Keratinocyte (primary cell): Measurements from ENCODE around the gene CAPN7. TPM values are rescaled to one million over a fixed set of nuclear protein-coding genes. Genes with fewer than 3 reads are reported as not detected.

ENCODE experiments used
- DNase-seq: peaks from one replicate; pipeline ENCODE4 v3.0.0-alpha.2; 2011; ENCODE audit warnings: low read depth, missing footprints, low spot score
- FAIRE-seq: peaks from 2 replicates; lab custom pipeline; 2011; peaks lifted over from hg19 to GRCh38; lab: Jason Lieb, UNC
- H2AFZ ChIP-seq: 2 replicates; pipeline ENCODE4 v1.6.0; 2012; ENCODE audit warnings: low read length, control low read depth, inconsistent platforms; ENCODE audit not compliant: control insufficient read depth
- H3K27ac ChIP-seq: 2 replicates; pipeline ENCODE4 v1.5.1; 2011; ENCODE audit warnings: low read length; ENCODE audit not compliant: control insufficient read depth, insufficient read depth
- H3K27me3 ChIP-seq: 3 replicates; pipeline ENCODE4 v1.6.0; 2011; ENCODE audit warnings: low read length; ENCODE audit not compliant: control insufficient read depth, insufficient read depth; ENCODE audit errors: extremely low read depth
- H3K36me3 ChIP-seq, 2 experiments: 2 replicates in 1 of 2; 3 replicates in 1 of 2; pipeline ENCODE4 v1.5.1; 2011; ENCODE audit warnings: low read length in 2 of 2, mild to moderate bottlenecking in 1 of 2; ENCODE audit not compliant: control insufficient read depth in 2 of 2, insufficient read depth in 2 of 2; ENCODE audit errors: extremely low read depth in 1 of 2
- H3K4me1 ChIP-seq: 3 replicates; pipeline ENCODE4 v1.5.1; 2011; ENCODE audit warnings: low read length; ENCODE audit not compliant: control insufficient read depth, insufficient read depth; ENCODE audit errors: extremely low read depth
- H3K4me2 ChIP-seq: 3 replicates; pipeline ENCODE4 v1.6.0; 2011; ENCODE audit warnings: low read depth, low read length; ENCODE audit not compliant: control insufficient read depth, insufficient read depth; ENCODE audit errors: extremely low read depth
- H3K4me3 ChIP-seq, 3 experiments: fragments of 200-600 bp in 1 of 3; sonication (generic) in 1 of 3; 2 replicates in 2 of 3; 3 replicates in 1 of 3; pipeline ENCODE4 v1.5.1; 2011 to 2016; ENCODE audit warnings: low read length in 3 of 3, mild to moderate bottlenecking in 3 of 3, control low read depth in 2 of 3, inconsistent platforms in 1 of 3, low read depth in 1 of 3, mixed read lengths in 1 of 3, mixed run types in 1 of 3, moderate library complexity in 1 of 3; ENCODE audit not compliant: control insufficient read depth in 2 of 3, insufficient read depth in 2 of 3; ENCODE audit errors: extremely low read depth in 1 of 3
- H3K79me2 ChIP-seq: 2 replicates; pipeline ENCODE4 v1.6.0; 2012; ENCODE audit warnings: low read length; ENCODE audit not compliant: control insufficient read depth, insufficient read depth
- H3K9ac ChIP-seq: 3 replicates; pipeline ENCODE4 v1.6.0; 2011; ENCODE audit warnings: low read length; ENCODE audit not compliant: control insufficient read depth, insufficient read depth; ENCODE audit errors: extremely low read depth
- H3K9me1 ChIP-seq: 3 replicates; pipeline ENCODE4 v1.6.0; 2011; ENCODE audit warnings: low read length; ENCODE audit not compliant: control insufficient read depth, insufficient read depth; ENCODE audit errors: extremely low read depth
- H3K9me3 ChIP-seq: 2 replicates; pipeline ENCODE4 v1.5.1; 2012; ENCODE audit warnings: low read depth, low read length; ENCODE audit not compliant: control insufficient read depth
- H4K20me1 ChIP-seq: 3 replicates; pipeline ENCODE4 v1.6.0; 2011; ENCODE audit warnings: low read length; ENCODE audit not compliant: control insufficient read depth, insufficient read depth; ENCODE audit errors: extremely low read depth
- CTCF ChIP-seq, 3 experiments: IDR thresholded peaks in 1 of 3; conservative IDR thresholded peaks in 1 of 3; optimal IDR thresholded peaks in 1 of 3; 2 replicates in 2 of 3; 3 replicates in 1 of 3; pipeline versions ENCODE3 to v1.5.1; 2011; ENCODE audit warnings: low read length in 3 of 3, mild to moderate bottlenecking in 3 of 3, moderate library complexity in 2 of 3, control low read depth in 1 of 3, inconsistent platforms in 1 of 3; ENCODE audit not compliant: insufficient read depth in 2 of 3; ENCODE audit errors: extremely low read depth in 1 of 3
- EZH2 ChIP-seq: IDR thresholded peaks from one replicate; pipeline ENCODE4 v1.6.1; 2012; ENCODE audit warnings: inconsistent platforms, mild to moderate bottlenecking, low read length, moderate library complexity
- dilution Hi-C: fragments of 300-500 bp; cut with MboI; formaldehyde crosslinking; loops from one replicate; pipeline ENCODE4 v1.7.0; 2020; ENCODE audit warnings: low sequenced_read_pairs; ENCODE audit not compliant: extremely low pct_ligation_motif_present
- polyA plus RNA-seq, 5 experiments: library from polyadenylated mRNA; depleted of rRNA in 3 of 5; stranded (reverse) in 3 of 5; stranded (forward) in 1 of 5; unstranded in 1 of 5; fragments of >200 nt; gene quantifications; 1 replicate in 1 of 5; 2 replicates in 3 of 5; 3 replicates in 1 of 5; pipeline versions ENCODE4 v1.2.1 to v1.2.3, GENCODE V29; 2011 to 2012; ENCODE audit warnings: missing spikeins in 2 of 5, low read depth in 1 of 5, low replicate concordance in 1 of 5

Gene CAPN7
- polyA plus RNA-seq, 1 donor (not counting 4 experiments of a cell fraction or from before 2014, with no cell fraction given): 29.3 TPM

GRCh38 chr3:15266510-15267376 lies 60.7 kb downstream of the CAPN7 start:
- Histone ChIP-seq H3K4me3 (no peak overlapping the region), H2AFZ (no peak overlapping the region), H4K20me1 (no peaks in the 10 kb centered on the region), H3K9me1 (no peaks in the 10 kb centered on the region), H3K27me3 (no peaks in the 10 kb centered on the region), H3K79me2 (no peaks in the 10 kb centered on the region), H3K9me3 (no peaks in the 10 kb centered on the region), H3K4me1 (peaks cover 14% of the 10 kb centered on the region), H3K4me2 (no peak overlapping the region), H3K27ac (no peak overlapping the region), H3K36me3 (peaks cover 0 to 3% of the 10 kb centered on the region in 2 experiments), H3K9ac (no peak overlapping the region)
- TF ChIP-seq CTCF (optimal IDR thresholded peaks at IDR 0.05 in 1 of 3, IDR thresholded peaks at IDR 0.05 in 1 of 3, conservative IDR thresholded peaks at IDR 0.05 in 1 of 3; ENCODE audit: extremely low read depth in 1 of 3, insufficient read depth in 2 of 3, low read length in 3 of 3) (no peak), EZH2 (no peak)
- FAIRE-seq (no peak), DNase-seq (no peak)
- dilution Hi-C loops: no loop called here

- Histone ChIP-seq H3K79me2 (no peaks in the 10 kb centered on the region), H3K9me3 (no peaks in the 10 kb centered on the region), H4K20me1 (no peaks in the 10 kb centered on the region), H3K4me1 (peaks cover 14% of the 10 kb centered on the region), H3K9ac (no peak overlapping the region), H3K36me3 (peaks cover 0 to 3% of the 10 kb centered on the region in 2 experiments), H3K27ac (no peak overlapping the region), H3K4me2 (no peak overlapping the region), H2AFZ (no peak overlapping the region), H3K9me1 (no peaks in the 10 kb centered on the region), H3K27me3 (no peaks in the 10 kb centered on the region), H3K4me3 (no peak overlapping the region)
- no peak for FAIRE-seq
- no peak for DNase-seq
- TF ChIP-seq CTCF (optimal IDR thresholded peaks at IDR 0.05 in 1 of 3, IDR thresholded peaks at IDR 0.05 in 1 of 3, conservative IDR thresholded peaks at IDR 0.05 in 1 of 3; ENCODE audit: extremely low read depth in 1 of 3, insufficient read depth in 2 of 3, low read length in 3 of 3): no peak
- no peak for TF ChIP-seq EZH2
- dilution Hi-C loops: no loop called here
Observed at GRCh38 chr3:15267502-15267901, 61.5 kb downstream of the CAPN7 start.
